A673 (cell line): ENCODE results near the gene TSPAN5. TPM values are rescaled to one million over a fixed set of nuclear protein-coding genes. Genes with fewer than 3 reads are reported as not detected.

Experiments used
- BruUV-seq: library from RNA; stranded (reverse); fragments of 400-500 nt; replicated peaks from 2 replicates; lab custom pipeline; 2021; lab: Mats Ljungman, UMichigan
- CTCF ChIA-PET: fragments of 300-600 bp; sonication (Branson Sonifier 250); formaldehyde crosslinking; loops from one replicate; lab custom pipeline; 2022; ENCODE audit warnings: antibody characterized with exemption; lab: Charles Lee
- POLR2A ChIA-PET: fragments of 300-600 bp; sonication (Branson Sonifier 250); formaldehyde crosslinking; loops from one replicate; lab custom pipeline; 2022; ENCODE audit warnings: antibody characterized with exemption; ENCODE audit not compliant: low non-redundant PET; lab: Charles Lee
- DNase-seq: peaks from one replicate; pipeline ENCODE4 v3.0.0-alpha.2; 2015; ENCODE audit warnings: low spot score
- H3K27ac ChIP-seq: fragments of 200-600 bp; sonication (generic); 2 replicates; pipeline ENCODE4 v1.5.1; 2016; ENCODE audit warnings: mixed run types, low read depth, mild to moderate bottlenecking, mixed read lengths, antibody characterized with exemption, low read length; ENCODE audit not compliant: poor library complexity, severe bottlenecking
- H3K27me3 ChIP-seq: fragments of 200-600 bp; sonication (generic); replicated peaks from 2 replicates; pipeline ENCODE4 v1.6.1; 2017; ENCODE audit warnings: mixed run types, low read depth, mild to moderate bottlenecking, mixed read lengths, antibody characterized with exemption, low read length; ENCODE audit not compliant: insufficient read depth, poor library complexity
- H3K36me3 ChIP-seq: fragments of 200-600 bp; sonication (generic); 2 replicates; pipeline ENCODE4 v1.6.1; 2016; ENCODE audit warnings: mixed run types, mild to moderate bottlenecking, mixed read lengths, antibody characterized with exemption, low read length; ENCODE audit not compliant: insufficient read depth, poor library complexity, severe bottlenecking
- H3K4me1 ChIP-seq: fragments of 200-600 bp; sonication (generic); 2 replicates; pipeline ENCODE4 v1.6.1; 2017; ENCODE audit warnings: mixed run types, mild to moderate bottlenecking, mixed read lengths, antibody characterized with exemption, low read length; ENCODE audit not compliant: insufficient read depth, poor library complexity, severe bottlenecking
- H3K4me3 ChIP-seq: fragments of 200-600 bp; sonication (generic); 2 replicates; pipeline ENCODE4 v1.5.1; 2016; ENCODE audit warnings: low read depth, mixed run types, mild to moderate bottlenecking, mixed read lengths, low read length; ENCODE audit not compliant: poor library complexity, severe bottlenecking
- H3K9me3 ChIP-seq: fragments of 200-600 bp; sonication (generic); 2 replicates; pipeline ENCODE4 v1.6.1; 2016; ENCODE audit warnings: mixed run types, low read depth, mild to moderate bottlenecking, mixed read lengths, antibody characterized with exemption, low read length; ENCODE audit not compliant: poor library complexity, severe bottlenecking
- EZH2 ChIP-seq: fragments of 200-600 bp; sonication (generic); IDR thresholded peaks from 2 replicates; pipeline ENCODE4 v1.6.1; 2017; ENCODE audit warnings: borderline replicate concordance, low read depth, mild to moderate bottlenecking, mixed read lengths, antibody characterized with exemption, low read length; ENCODE audit not compliant: poor library complexity, severe bottlenecking
- intact Hi-C: fragments of 100-400 bp; cut with micrococcal nuclease; formaldehyde crosslinking; loops from one replicate; pipeline ENCODE4 v1.10.0; 2022; ENCODE audit not compliant: unreplicated experiment
- total RNA-seq: library from RNA; stranded (reverse); gene quantifications from 2 replicates; pipeline ENCODE4 v1.2.3, GENCODE V29; 2021
- TF ChIP-seq, protein P1 (sequence below): fragments of 300-800, 200-600 bp; sonication (generic); conservative IDR thresholded peaks from 2 replicates; pipeline ENCODE4 v1.5.1; 2017; ENCODE audit warnings: low read depth, mild to moderate bottlenecking, antibody characterized with exemption, low read length, moderate library complexity, mixed read lengths

The TSPAN5 gene
- total RNA-seq, 1 experiment from 2014 or later, result 15.2 TPM

DNA sequence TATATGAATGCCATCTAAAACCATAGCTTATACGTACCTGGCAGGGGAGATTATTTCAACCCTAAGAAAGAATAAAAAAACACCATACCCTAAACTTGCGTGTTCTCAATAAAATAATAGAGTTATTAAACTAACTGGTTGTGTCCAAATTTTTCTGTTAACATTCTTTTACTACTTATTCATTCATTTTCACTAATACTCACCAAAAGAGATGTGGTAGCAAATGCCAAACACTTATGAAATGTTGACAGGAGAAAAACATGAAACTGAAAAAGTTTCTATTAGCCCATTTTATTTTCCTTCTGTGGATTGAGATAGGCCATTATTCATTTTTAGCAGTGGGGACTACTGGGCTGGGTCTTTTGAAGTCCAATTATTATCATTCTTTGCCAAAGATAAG lies 102.0 kb downstream of the TSPAN5 start:
- no peak overlapping the region for H3K4me3 ChIP-seq
- H3K4me1 ChIP-seq, result peaks cover 66% of the 10 kb centered on the region
- POLR2A ChIA-PET, result no interaction called here
- TF ChIP-seq EZH2, result no peak
- TF ChIP-seq, protein P1, sequence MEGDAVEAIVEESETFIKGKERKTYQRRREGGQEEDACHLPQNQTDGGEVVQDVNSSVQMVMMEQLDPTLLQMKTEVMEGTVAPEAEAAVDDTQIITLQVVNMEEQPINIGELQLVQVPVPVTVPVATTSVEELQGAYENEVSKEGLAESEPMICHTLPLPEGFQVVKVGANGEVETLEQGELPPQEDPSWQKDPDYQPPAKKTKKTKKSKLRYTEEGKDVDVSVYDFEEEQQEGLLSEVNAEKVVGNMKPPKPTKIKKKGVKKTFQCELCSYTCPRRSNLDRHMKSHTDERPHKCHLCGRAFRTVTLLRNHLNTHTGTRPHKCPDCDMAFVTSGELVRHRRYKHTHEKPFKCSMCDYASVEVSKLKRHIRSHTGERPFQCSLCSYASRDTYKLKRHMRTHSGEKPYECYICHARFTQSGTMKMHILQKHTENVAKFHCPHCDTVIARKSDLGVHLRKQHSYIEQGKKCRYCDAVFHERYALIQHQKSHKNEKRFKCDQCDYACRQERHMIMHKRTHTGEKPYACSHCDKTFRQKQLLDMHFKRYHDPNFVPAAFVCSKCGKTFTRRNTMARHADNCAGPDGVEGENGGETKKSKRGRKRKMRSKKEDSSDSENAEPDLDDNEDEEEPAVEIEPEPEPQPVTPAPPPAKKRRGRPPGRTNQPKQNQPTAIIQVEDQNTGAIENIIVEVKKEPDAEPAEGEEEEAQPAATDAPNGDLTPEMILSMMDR, result no peak
- intact Hi-C loops, result loop anchor here (10.0 kb wide), 1 partner anchor 292 kb away; the partner anchor contains the start of gene RAP1GDS1
- no TSS peak for BruUV-seq
- no peak for DNase-seq
- no peaks in the 10 kb centered on the region for H3K36me3 ChIP-seq
- H3K9me3 ChIP-seq, result no peaks in the 10 kb centered on the region
- CTCF ChIA-PET, result no interaction called here
- no peaks in the 10 kb centered on the region for H3K27me3 ChIP-seq
- H3K27ac ChIP-seq, result peak overlapping the region; percentile 73

DNA sequence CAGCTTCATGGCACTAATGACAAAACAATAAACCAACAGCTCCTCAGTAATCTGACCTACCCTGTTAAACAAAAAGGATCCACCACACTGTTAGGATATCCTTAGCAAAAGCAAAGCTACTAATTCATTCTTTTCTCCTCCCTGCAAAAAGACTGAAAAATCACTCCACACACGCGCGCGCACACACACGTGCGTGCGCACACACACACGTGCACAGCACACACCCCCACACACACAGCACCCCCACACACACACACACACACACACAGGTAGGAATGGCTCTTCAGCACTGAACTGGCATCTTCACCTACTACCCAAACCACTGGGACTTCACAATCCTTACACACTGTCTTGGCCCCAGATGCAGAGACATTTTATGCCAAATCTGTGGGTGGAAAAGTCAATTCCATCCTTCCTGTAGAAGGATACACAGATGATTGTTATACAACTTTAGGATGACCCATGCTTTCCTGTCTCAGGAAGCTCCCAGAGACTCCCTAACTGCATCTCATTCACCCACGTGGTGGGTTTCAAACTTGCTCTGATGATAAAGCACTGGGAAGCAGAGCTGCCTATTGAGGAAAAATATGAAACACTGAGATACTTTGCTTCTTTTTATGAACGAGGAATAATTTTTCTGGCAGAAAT lies 102.5 kb downstream of the TSPAN5 start:
- Histone ChIP-seq H3K27ac (peak overlapping the region; percentile 73), H3K4me3 (no peak overlapping the region), H3K36me3 (no peaks in the 10 kb centered on the region), H3K9me3 (no peaks in the 10 kb centered on the region), H3K27me3 (no peaks in the 10 kb centered on the region), H3K4me1 (peaks cover 66% of the 10 kb centered on the region)
- TF ChIP-seq, protein P1, result no peak
- TF ChIP-seq EZH2, result no peak
- peak; percentile 90 for DNase-seq
- ChIA-PET POLR2A (no interaction called here), CTCF (interaction anchor here (0.6 kb wide), 1 partner anchor 175 kb away, joined by 3 read pairs; no protein-coding TSS in a partner anchor)
- no TSS peak for BruUV-seq
- intact Hi-C loops, result loop anchor here (10.0 kb wide), 1 partner anchor 291 kb away; the partner anchor contains the start of gene RAP1GDS1

DNA sequence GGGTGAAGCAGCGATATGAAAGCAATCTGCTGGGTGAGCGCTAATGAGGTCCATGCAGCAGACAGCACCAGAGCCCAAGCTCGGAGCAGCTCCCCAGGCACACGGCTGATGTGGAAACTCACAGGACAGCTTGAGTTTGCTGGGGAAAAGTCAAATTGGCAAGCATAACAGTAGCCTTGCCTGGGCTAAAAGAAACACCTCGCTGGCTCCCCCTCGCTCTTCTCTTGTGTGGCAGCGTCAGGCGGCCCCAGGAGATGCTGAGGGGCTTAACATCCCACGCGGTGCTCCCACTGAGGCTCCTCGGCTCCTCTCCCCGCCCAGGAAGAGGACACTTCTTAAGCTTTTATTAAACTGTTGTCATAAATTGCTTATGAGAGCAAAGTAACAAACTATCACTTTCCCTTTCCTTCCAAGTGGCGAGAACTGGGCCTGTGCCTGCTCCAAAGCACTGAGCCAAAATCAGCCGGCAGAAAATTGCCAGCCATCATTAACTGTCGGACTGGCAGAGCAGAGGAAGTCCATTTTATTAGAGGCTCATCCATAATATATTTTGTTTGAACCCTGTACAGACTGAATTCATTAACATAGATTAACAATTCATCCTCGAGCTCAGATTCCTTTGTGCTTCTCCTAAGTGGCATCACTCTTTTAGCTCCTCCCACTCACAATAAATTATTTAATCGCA lies 111.4 kb downstream of the TSPAN5 start:
- intact Hi-C loops, result no loop called here
- H3K27me3 ChIP-seq, result no peaks in the 10 kb centered on the region
- DNase-seq, result peak; percentile 90
- ChIA-PET CTCF (no interaction called here), POLR2A (interaction anchor here (0.6 kb wide), 1 partner anchor 510 kb away, joined by 7 read pairs; no protein-coding TSS in a partner anchor)
- H3K4me1 ChIP-seq, result peaks cover 12% of the 10 kb centered on the region
- no peaks in the 10 kb centered on the region for H3K9me3 ChIP-seq
- no TSS peak for BruUV-seq
- TF ChIP-seq EZH2, result no peak
- TF ChIP-seq, protein P1, result peak; percentile 40; the same call in 1 of the 2 replicates
- peak overlapping the region; percentile 39 for H3K27ac ChIP-seq
- H3K36me3 ChIP-seq, result no peaks in the 10 kb centered on the region
- peak overlapping the region; percentile 18 for H3K4me3 ChIP-seq
